Left kidney (tissue), 2 donors: ENCODE measurements around the gene DHX15. TPM values are rescaled to one million over a fixed set of nuclear protein-coding genes. Genes with fewer than 3 reads are reported as not detected.

Experiments
- DNase-seq: peaks from one replicate; pipeline ENCODE4 v3.0.0-alpha.2; 2013
- polyA plus RNA-seq: library from polyadenylated mRNA; unstranded; fragments of 120-200 nt; gene quantifications from one replicate; pipeline ENCODE4 v1.2.1, GENCODE V29; 2013; ENCODE audit not compliant: insufficient read length

DHX15 gene
- polyA plus RNA-seq, 1 donor = 290 TPM

DNA sequence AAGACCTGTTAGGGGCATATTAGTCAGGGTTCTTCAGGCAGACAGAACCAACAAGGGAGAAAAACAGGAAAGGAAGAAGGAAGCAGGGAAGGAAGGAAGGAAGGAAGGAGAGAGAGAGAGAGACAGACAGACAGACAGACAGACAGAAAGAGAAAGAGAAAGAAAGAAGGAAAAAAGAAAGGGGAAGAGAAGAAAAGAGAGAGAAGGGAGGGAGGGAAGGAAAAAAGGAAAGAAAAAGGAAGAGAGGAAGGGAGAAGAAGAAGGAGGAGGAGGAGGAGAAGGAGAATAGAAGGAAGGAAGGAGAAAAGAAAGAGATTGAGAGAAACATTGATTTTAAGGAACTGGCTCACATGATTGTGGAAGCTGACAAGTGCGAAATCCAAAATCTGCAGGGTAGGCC is 89.0 kb downstream of the DHX15 start:
- DNase-seq = no peak

DNA sequence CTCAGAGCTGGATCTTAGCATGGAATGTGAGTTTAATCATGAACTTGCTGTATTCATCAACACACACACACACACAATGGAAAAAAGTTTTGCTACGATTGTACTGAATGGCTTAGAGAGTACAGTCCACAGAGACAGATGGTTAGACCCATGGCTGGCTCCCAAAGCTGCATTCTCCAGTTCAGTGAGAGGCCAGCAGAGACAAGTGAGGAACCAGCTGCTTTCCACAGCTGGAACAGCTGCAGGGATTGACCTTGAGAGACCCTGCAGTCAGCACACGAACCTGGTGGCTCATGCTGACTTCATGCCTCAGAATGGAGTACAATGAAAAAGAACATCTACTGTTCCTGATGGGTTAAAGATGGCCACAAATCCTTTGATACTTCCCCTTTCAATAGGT is 94.5 kb downstream of the DHX15 start:
- peak; percentile 44 for DNase-seq

DNA sequence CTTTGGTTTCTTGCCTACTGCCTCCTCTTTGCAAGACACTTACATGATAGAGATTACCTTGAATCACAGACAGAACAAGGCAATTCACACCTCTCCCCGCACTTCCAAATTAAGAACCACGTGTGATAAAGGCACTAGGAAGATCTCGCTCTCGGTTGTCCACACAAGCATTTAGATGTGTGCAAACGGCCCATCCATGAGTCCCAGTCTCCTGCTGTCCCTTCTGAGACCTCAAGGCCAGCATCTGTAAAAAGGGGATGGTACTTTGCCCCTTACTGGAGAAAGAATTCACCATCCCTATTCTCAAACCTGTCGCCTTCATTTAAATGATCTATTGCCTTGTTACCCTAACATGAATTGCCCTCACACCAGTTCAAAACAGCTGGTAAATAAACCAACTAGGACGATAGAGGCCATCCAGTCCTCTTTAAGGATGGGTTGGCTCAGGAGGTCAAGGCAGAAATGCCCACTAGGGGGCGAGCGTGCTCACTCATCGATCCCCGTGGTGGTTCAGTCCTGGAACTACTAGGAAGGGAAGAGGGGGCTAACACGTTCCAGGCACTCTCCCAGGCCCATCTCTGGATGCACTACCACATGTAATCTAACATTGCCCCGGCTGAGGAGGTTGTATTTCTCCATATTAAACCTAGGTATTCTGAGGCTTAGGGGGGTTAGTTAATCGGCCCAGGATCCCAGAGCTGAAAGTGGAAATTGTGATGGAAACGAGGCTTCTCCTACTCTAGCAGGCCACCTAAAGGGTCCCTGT is 95.8 kb downstream of the DHX15 start:
- DNase-seq = peak; percentile 55

DNA sequence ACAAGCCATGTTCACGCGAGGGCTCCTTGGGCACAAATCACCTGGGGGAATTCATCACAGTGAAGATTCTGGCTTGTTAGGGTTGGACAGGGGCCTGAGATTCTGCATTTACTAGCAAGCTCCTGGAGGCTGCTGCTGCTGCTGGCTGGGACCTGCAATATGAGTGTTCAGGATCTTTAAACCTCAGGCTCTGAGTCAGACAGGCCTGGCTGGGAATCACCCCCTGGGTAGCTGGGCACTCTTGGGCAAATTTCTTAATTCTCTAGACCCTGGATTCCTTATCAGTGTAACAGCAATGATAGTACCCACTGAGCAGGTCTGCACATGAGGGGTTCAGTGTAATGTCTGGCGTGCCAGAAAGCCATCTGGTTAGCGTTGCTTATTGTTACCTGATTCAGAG is 101.5 kb downstream of the DHX15 start:
- DNase-seq = no peak

DNA sequence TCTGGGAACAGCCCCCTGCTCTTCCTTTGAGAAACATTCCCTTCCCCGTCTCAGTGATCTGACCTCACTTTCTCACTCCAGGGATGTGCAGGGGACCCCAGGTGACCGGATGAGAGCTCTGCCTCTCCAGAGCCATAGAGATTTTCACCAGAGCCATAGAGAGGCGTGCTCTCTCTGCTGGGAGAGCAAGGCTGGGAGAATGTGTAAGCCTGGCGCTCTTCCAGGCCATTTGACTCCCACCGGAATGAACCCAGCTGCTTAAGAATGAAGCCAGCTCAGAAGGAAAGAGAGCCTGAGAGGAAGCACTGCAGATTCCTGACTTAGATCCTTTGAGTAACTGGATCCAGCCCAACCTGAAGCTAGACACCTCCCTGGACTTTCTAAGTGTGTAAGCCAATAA is 106.4 kb downstream of the DHX15 start:
- DNase-seq = peak; percentile 75

Other genes starting within 250 kb of the DHX15 start
- gene SOD3, start 211.0 kb upstream of the DHX15 start, polyA plus RNA-seq = 7.7 TPM